H9 (cell line): Measurements from ENCODE around the gene OR10H3. TPM values are rescaled to one million over a fixed set of nuclear protein-coding genes. Genes with fewer than 3 reads are reported as not detected.
"Not testable (repeated sequence)": the region's sequence is repeated elsewhere in the genome, so short reads cannot be mapped to it uniquely, and the experiment has no call there.

Experiments used
- DNase-seq: peaks from one replicate; pipeline ENCODE4 v3.0.0-alpha.2; 2017
- H2AFZ ChIP-seq: one replicate; pipeline ENCODE4 v1.6.1; 2013; ENCODE audit warnings: mild to moderate bottlenecking, low read length, control low read depth, moderate library complexity
- H2AK5ac ChIP-seq: 2 replicates; pipeline ENCODE4 v1.6.1; 2013; ENCODE audit warnings: low read length, control low read depth, mixed read lengths; ENCODE audit not compliant: insufficient read length
- H2BK120ac ChIP-seq: one replicate; pipeline ENCODE4 v1.6.1; 2013; ENCODE audit warnings: low read depth, mild to moderate bottlenecking, low read length, control low read depth, inconsistent platforms; ENCODE audit not compliant: poor library complexity, severe bottlenecking
- H2BK12ac ChIP-seq: 2 replicates; pipeline ENCODE4 v1.6.1; 2013; ENCODE audit warnings: low read length, control low read depth, mixed read lengths, low read depth; ENCODE audit not compliant: insufficient read length
- H2BK15ac ChIP-seq: 2 replicates; pipeline ENCODE4 v1.6.1; 2013; ENCODE audit warnings: low read depth, low read length, control low read depth
- H2BK20ac ChIP-seq: one replicate; pipeline ENCODE4 v1.6.1; 2013; ENCODE audit warnings: low read depth, mild to moderate bottlenecking, low read length, control low read depth, inconsistent platforms; ENCODE audit not compliant: poor library complexity, severe bottlenecking
- H2BK5ac ChIP-seq: 2 replicates; pipeline ENCODE4 v1.6.1; 2013; ENCODE audit warnings: low read length, control low read depth, mixed read lengths; ENCODE audit not compliant: insufficient read length
- H3K14ac ChIP-seq: 2 replicates; pipeline ENCODE4 v1.6.1; 2013; ENCODE audit warnings: low read length, control low read depth; ENCODE audit not compliant: insufficient read depth
- H3K18ac ChIP-seq: 2 replicates; pipeline ENCODE4 v1.6.1; 2013; ENCODE audit warnings: low read depth, mild to moderate bottlenecking, mixed read lengths, low read length, control low read depth; ENCODE audit not compliant: insufficient read length
- H3K23ac ChIP-seq: 2 replicates; pipeline ENCODE4 v1.6.1; 2013; ENCODE audit warnings: low read length, control low read depth, mixed read lengths, low read depth; ENCODE audit not compliant: insufficient read length
- H3K23me2 ChIP-seq: 2 replicates; pipeline ENCODE4 v1.6.1; 2013; ENCODE audit warnings: low read depth, mild to moderate bottlenecking, mixed read lengths, low read length, control low read depth; ENCODE audit not compliant: insufficient read length, poor library complexity, severe bottlenecking
- H3K27ac ChIP-seq: 2 replicates; pipeline ENCODE4 v1.5.1; 2013; ENCODE audit warnings: low read length, control low read depth, mixed read lengths, low read depth; ENCODE audit not compliant: insufficient read length
- H3K27me3 ChIP-seq: 2 replicates; pipeline ENCODE4 v1.6.1; 2013; ENCODE audit warnings: low read length, control low read depth, inconsistent platforms; ENCODE audit not compliant: insufficient read depth
- H3K4ac ChIP-seq: 2 replicates; pipeline ENCODE4 v1.6.1; 2013; ENCODE audit warnings: low read depth, mild to moderate bottlenecking, control low read depth, inconsistent platforms, low read length, moderate library complexity
- H3K4me1 ChIP-seq: 2 replicates; pipeline ENCODE4 v1.6.1; 2013; ENCODE audit warnings: low read length, control low read depth, inconsistent platforms; ENCODE audit not compliant: insufficient read depth
- H3K4me2 ChIP-seq: 2 replicates; pipeline ENCODE4 v1.6.1; 2013; ENCODE audit warnings: low read length, control low read depth, mixed read lengths; ENCODE audit not compliant: insufficient read length, insufficient read depth
- H3K56ac ChIP-seq: 2 replicates; pipeline ENCODE4 v1.6.1; 2013; ENCODE audit warnings: low read depth, mild to moderate bottlenecking, mixed read lengths, low read length, control low read depth; ENCODE audit not compliant: insufficient read length
- H3K79me1 ChIP-seq: 2 replicates; pipeline ENCODE4 v1.6.1; 2013; ENCODE audit warnings: low read depth, mild to moderate bottlenecking, moderate library complexity, low read length, control low read depth, inconsistent platforms; ENCODE audit not compliant: insufficient read depth, poor library complexity, severe bottlenecking
- H3K79me2 ChIP-seq: 2 replicates; pipeline ENCODE4 v1.6.1; 2013; ENCODE audit warnings: low read length, control low read depth, inconsistent platforms; ENCODE audit not compliant: insufficient read depth
- H3K9ac ChIP-seq: 2 replicates; pipeline ENCODE4 v1.6.1; 2013; ENCODE audit warnings: low read length, control low read depth, mixed read lengths; ENCODE audit not compliant: insufficient read length; ENCODE audit errors: extremely low read depth
- H3K9me3 ChIP-seq: one replicate; pipeline ENCODE4 v1.6.1; 2013; ENCODE audit warnings: low read depth, low read length, inconsistent platforms; ENCODE audit not compliant: control insufficient read depth
- H3T11ph ChIP-seq: one replicate; pipeline ENCODE4 v1.6.1; 2013; ENCODE audit warnings: mild to moderate bottlenecking, low read length, control low read depth, inconsistent platforms
- H4K20me1 ChIP-seq: one replicate; pipeline ENCODE4 v1.6.1; 2013; ENCODE audit not compliant: control insufficient read depth, insufficient read length, insufficient read depth
- H4K5ac ChIP-seq: 2 replicates; pipeline ENCODE4 v1.6.1; 2013; ENCODE audit warnings: low read depth, mild to moderate bottlenecking, mixed read lengths, low read length, control low read depth; ENCODE audit not compliant: insufficient read length
- H4K8ac ChIP-seq: replicated peaks from 2 replicates; pipeline ENCODE4 v1.6.1; 2013; ENCODE audit warnings: low read length, control low read depth, mixed read lengths, low read depth; ENCODE audit not compliant: insufficient read length
- H4K91ac ChIP-seq: 2 replicates; pipeline ENCODE4 v1.6.1; 2013; ENCODE audit warnings: low read depth, mild to moderate bottlenecking, moderate library complexity, mixed read lengths, low read length, control low read depth; ENCODE audit not compliant: insufficient read length
- H3K27ac Mint-ChIP-seq, 3 experiments: 2 replicates in 2 of 3; 3 replicates in 1 of 3; pipeline ENCODE4 v1.8.0; 2020 to 2021; ENCODE audit warnings: mixed read lengths in 3 of 3, mild to moderate bottlenecking in 1 of 3, moderate library complexity in 1 of 3
- H3K27me3 Mint-ChIP-seq: 2 replicates; pipeline ENCODE4 v1.8.0; 2021; ENCODE audit warnings: low read depth, mild to moderate bottlenecking, moderate library complexity, mixed read lengths
- H3K36me3 Mint-ChIP-seq, 3 experiments: 2 replicates in 2 of 3; 3 replicates in 1 of 3; pipeline ENCODE4 v1.8.0; 2020 to 2021; ENCODE audit warnings: low read depth in 3 of 3, mixed read lengths in 3 of 3; ENCODE audit not compliant: insufficient read depth in 1 of 3
- H3K4me1 Mint-ChIP-seq, 2 experiments: 2 replicates each; pipeline ENCODE4 v1.8.0; 2020; ENCODE audit warnings: mixed read lengths in 2 of 2
- H3K4me3 Mint-ChIP-seq, 2 experiments: 2 replicates in 1 of 2; 3 replicates in 1 of 2; pipeline ENCODE4 v1.8.0; 2020 to 2021; ENCODE audit warnings: mild to moderate bottlenecking in 2 of 2, mixed read lengths in 2 of 2, moderate library complexity in 1 of 2
- H3K9me3 Mint-ChIP-seq, 2 experiments: 2 replicates in 1 of 2; 3 replicates in 1 of 2; pipeline ENCODE4 v1.8.0; 2020; ENCODE audit warnings: mild to moderate bottlenecking in 2 of 2, mixed read lengths in 2 of 2, moderate library complexity in 1 of 2
- CTCF ChIP-seq: fragments of 200-600 bp; sonication (generic); conservative IDR thresholded peaks from 3 replicates; pipeline ENCODE4 v1.8.0; 2021; ENCODE audit warnings: antibody characterized with exemption, mild to moderate bottlenecking
- WGBS: extraction: QIAGEN DNeasy Blood & Tissue Kit; methylation state at CpG from one replicate; pipeline ENCODE4 v1.1.7; 2013; ENCODE audit warnings: missing lambda C conversion rate, low lambda C conversion rate, mixed read lengths; ENCODE audit not compliant: insufficient read length; ENCODE audit errors: extremely low coverage; 5-methylcytosine and 5-hydroxymethylcytosine counted together
- total RNA-seq: library from RNA; stranded (reverse); gene quantifications from 2 replicates; pipeline ENCODE4 v1.2.1, GENCODE V29; 2021

The OR10H3 gene
- total RNA-seq, 1 experiment from 2014 or later, result not detected

- Histone ChIP-seq H3K23ac (no peak overlapping the region), H2BK20ac (no peak overlapping the region), H4K91ac (no peak overlapping the region), H3K4me2 (no peak overlapping the region), H4K5ac (no peak overlapping the region), H3K9ac (no peak overlapping the region), H3K27ac (no peak overlapping the region), H4K20me1 (no peaks in the 10 kb centered on the region), H3T11ph (no peak overlapping the region), H2BK120ac (no peak overlapping the region), H3K79me1 (no peaks in the 10 kb centered on the region), H3K14ac (no peak overlapping the region), H3K18ac (no peak overlapping the region), H2BK5ac (no peak overlapping the region), H3K56ac (no peak overlapping the region), H3K23me2 (no peaks in the 10 kb centered on the region), H3K4me1 (no peaks in the 10 kb centered on the region), H2AK5ac (no peak overlapping the region), H2BK15ac (no peak overlapping the region), H2AFZ (no peak overlapping the region), H3K27me3 (no peaks in the 10 kb centered on the region), H4K8ac (no peak overlapping the region), H3K4ac (no peak overlapping the region), H2BK12ac (no peak overlapping the region), H3K79me2 (no peaks in the 10 kb centered on the region), H3K9me3 (peaks cover 82% of the 10 kb centered on the region)
- Mint-ChIP-seq H3K36me3 (peaks cover 5 to 50% (median 16%) of the 10 kb centered on the region in 3 experiments; a peak in 6 of 7 replicates), H3K27me3 (peaks cover 2% of the 10 kb centered on the region), H3K27ac (no peak overlapping the region), H3K9me3 (peaks cover 94 to 97% of the 10 kb centered on the region in 2 experiments), H3K4me3 (no peak overlapping the region), H3K4me1 (no peaks in the 10 kb centered on the region)
- no peak for DNase-seq
- WGBS, result no CpG with 5 or more reads among the region's 6 CpGs
- no peak for TF ChIP-seq CTCF
These were observed 31.8 kb downstream of the OR10H3 start for GRCh38 chr19:15769586-15769985.

GRCh38 chr19:15774159-15774558 is 36.4 kb downstream of the OR10H3 start:
- H2BK15ac ChIP-seq, H3K79me1 ChIP-seq, H4K5ac ChIP-seq, H3K4me1 ChIP-seq, H3K4me2 ChIP-seq, H3K27me3 Mint-ChIP-seq, H3T11ph ChIP-seq, H2BK5ac ChIP-seq, H3K27ac ChIP-seq, H4K91ac ChIP-seq, H2BK12ac ChIP-seq, H3K9ac ChIP-seq, H3K79me2 ChIP-seq, H4K8ac ChIP-seq, H2BK20ac ChIP-seq, H3K56ac ChIP-seq, DNase-seq, H3K4me3 Mint-ChIP-seq, H2AFZ ChIP-seq, H3K14ac ChIP-seq, H3K23me2 ChIP-seq, H3K18ac ChIP-seq, H4K20me1 ChIP-seq, H3K27me3 ChIP-seq, H2BK120ac ChIP-seq, H2AK5ac ChIP-seq, H3K4ac ChIP-seq, H3K27ac Mint-ChIP-seq, H3K23ac ChIP-seq, H3K4me1 Mint-ChIP-seq: not testable (repeated sequence)
- no CpG with 5 or more reads among the region's 3 CpGs for WGBS
- peaks cover 9 to 57% (median 15%) of the 10 kb centered on the region in 3 experiments; a peak in 6 of 7 replicates for H3K36me3 Mint-ChIP-seq
- peaks cover 91 to 95% of the 10 kb centered on the region in 2 experiments for H3K9me3 Mint-ChIP-seq
- H3K9me3 ChIP-seq, result peaks cover 91% of the 10 kb centered on the region
